GM12874 (cell line): ENCODE measurements around the gene ANKS1B.

ENCODE experiments used
- TF ChIP-seq, protein P1 (sequence below): IDR thresholded peaks from 2 replicates; pipeline ENCODE4 v1.5.1; 2011; ENCODE audit warnings: low read depth, mild to moderate bottlenecking, control low read depth, low read length, moderate library complexity; ENCODE audit not compliant: insufficient read depth

ANKS1B gene

DNA sequence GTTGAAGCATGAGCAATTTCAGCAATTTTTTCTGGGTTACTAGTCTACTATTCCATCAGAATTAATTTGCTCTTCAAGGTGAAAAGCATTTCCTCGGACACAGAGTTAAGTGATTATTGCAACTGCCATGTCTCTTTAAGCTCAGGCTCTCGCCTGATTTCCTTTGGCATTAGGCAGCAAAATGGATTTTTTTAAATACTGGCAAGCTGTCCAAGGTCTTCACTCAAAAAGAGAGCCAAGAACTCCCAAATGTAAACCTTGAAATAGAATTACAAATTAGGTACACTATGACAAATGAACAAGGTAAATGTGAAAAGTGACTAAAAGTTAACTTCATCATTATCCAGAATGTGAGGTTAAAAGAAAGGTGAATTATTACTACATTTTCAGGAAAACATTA is 225.3 kb downstream of the ANKS1B start:
- TF ChIP-seq, protein P1, sequence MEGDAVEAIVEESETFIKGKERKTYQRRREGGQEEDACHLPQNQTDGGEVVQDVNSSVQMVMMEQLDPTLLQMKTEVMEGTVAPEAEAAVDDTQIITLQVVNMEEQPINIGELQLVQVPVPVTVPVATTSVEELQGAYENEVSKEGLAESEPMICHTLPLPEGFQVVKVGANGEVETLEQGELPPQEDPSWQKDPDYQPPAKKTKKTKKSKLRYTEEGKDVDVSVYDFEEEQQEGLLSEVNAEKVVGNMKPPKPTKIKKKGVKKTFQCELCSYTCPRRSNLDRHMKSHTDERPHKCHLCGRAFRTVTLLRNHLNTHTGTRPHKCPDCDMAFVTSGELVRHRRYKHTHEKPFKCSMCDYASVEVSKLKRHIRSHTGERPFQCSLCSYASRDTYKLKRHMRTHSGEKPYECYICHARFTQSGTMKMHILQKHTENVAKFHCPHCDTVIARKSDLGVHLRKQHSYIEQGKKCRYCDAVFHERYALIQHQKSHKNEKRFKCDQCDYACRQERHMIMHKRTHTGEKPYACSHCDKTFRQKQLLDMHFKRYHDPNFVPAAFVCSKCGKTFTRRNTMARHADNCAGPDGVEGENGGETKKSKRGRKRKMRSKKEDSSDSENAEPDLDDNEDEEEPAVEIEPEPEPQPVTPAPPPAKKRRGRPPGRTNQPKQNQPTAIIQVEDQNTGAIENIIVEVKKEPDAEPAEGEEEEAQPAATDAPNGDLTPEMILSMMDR: no peak

DNA sequence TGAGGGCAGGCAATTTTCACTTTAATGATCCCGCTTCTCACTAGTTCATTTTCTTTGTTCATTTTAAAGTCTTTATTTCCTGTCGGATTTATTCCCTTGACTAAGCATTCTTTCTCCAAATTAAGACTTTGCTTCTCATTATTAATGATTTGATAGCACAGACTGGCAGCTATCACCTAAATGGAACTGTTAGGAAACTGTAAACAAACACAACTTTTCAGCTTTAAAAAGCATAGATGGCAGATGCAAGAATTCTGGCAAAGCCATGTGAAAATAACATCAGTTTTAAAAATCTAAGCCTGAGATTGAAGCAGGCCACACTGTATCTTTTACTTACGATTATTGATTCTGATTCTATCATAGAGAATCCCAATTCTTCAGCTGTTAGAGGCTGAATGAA is 225.7 kb downstream of the ANKS1B start:
- TF ChIP-seq, protein P1: no peak

DNA sequence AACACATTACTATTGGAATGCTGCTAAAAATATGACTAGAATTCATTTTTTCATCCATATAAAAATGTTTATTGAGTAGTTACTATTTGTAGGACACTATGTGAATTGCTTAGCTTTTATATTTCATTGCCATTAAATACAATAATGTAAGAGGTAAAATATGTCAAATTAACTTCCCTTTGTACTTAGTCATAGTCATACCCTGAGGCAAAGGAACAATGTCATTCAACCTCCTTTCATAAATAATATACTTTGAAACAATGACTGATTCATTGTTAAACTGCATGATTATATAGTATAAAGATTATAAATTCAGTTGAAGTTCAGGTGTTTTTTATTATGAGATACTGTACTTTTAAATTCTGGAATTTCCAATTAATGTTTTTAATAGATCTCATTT is 232.0 kb downstream of the ANKS1B start:
- TF ChIP-seq, protein P1: no peak

DNA sequence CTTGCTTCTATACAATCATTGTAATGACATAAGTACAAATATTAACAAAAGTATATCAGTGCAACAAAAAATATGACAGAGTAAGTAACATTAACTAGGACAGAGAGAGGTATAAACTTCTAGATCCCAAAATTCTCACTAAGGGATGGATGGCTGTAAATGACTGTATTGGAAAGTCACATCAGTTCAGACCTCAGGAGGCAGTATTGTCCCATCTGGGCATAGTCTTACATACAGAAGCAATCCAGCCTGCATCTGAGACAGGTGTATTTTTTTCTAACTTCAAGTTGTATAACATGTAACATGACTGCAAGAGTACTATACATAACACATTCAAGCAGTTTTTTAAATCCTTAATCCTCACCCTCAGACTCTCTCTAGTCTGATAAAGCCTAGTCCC is 238.2 kb downstream of the ANKS1B start:
- TF ChIP-seq, protein P1: no peak

DNA sequence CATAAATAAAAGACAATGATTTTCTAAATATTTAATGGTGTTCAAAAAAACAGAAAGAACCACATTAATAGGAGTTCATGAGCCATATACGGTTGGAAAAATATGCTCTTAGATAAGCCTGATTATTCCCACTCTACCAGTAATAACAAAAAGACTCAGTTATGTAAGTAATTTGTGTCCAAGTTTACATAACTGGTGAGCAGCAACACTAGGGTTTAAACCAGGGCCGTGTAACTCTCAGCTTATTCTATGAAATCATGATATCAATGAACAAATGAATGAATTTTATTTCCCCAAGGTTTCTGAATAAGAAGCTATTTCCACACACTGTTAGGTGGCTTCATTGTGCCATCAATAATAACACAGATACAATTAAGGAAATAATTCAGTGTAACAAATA is 238.8 kb downstream of the ANKS1B start:
- TF ChIP-seq, protein P1: no peak

DNA sequence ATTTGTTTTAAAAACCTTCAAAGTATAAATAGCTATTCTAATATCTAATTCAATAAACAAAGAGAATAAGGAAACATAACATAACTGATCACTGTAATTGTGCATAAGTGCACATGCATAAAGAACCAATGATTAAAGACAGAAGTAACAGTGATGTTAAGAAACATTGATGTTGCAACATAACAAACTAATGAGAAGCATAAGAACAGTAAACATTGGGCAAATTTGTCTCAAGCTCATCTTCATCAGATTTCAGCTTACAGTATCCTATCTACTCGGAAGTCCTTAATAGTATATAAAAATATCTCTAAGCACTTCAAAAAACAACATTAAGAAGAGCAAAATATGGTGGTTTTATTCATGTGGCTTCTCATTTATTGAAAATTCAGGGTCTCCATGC is 239.6 kb downstream of the ANKS1B start:
- TF ChIP-seq, protein P1: no peak

DNA sequence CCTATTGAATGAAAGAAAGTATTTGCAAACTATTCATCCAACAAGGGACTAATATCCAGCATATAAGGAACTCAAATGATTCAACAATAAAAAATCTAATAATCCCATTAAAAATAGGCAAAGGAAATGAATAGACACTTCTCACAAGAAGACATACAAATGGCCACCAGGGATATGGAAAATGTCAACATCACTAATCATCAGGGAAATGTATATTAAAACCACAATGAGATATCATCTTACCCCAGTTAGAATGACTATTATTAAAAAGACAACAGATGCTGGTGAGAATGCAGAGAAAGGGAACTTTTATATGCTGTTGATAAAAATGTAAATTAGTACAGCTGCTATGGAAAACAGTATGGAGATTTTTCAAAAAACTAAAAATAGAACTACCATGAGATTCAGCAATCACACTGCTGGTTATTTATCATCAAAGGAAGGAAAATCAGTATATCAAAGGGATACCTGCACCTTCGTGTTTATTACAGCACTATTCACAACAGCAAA is 247.9 kb downstream of the ANKS1B start:
- TF ChIP-seq, protein P1: no peak
